NCI-H2196 treated with DMSO at 0.1 percent for 48 hours (cell line): Measurements from ENCODE around the gene OTUD5.
"Not testable (repeated sequence)": the region's sequence is repeated elsewhere in the genome, so short reads cannot be mapped to it uniquely, and the experiment has no call there.

Experiments used
- DNase-seq: peaks from one replicate; lab custom pipeline; 2025; ENCODE audit not compliant: unreplicated experiment; lab: John Stamatoyannopoulos, UW

The OTUD5 gene

GRCh38 chrX:48957477-48957826 is at the start of gene OTUD5:
OTUD5 (minus strand) TSS chrX:48957607; CDS start chrX:48957570, 37 bp downstream.
- DNase-seq: peak; percentile 51

- DNase-seq: no peak
These were observed 46.3 kb upstream of the OTUD5 start for GRCh38 chrX:49003696-49004095.

- peak; percentile 67 for DNase-seq
These were observed 44.9 kb upstream of the OTUD5 start, which contains the start of gene GRIPAP1 for GRCh38 chrX:49002091-49002935. GRIPAP1 (minus strand) TSS chrX:49002264; CDS start chrX:49002229, 35 bp downstream.

- DNase-seq: no peak
These were observed 44.2 kb upstream of the OTUD5 start for GRCh38 chrX:49001521-49002090.

GRCh38 chrX:49000636-49001035 is 43.2 kb upstream of the OTUD5 start:
- no peak for DNase-seq

- DNase-seq: no peak
These were observed 41.6 kb upstream of the OTUD5 start for GRCh38 chrX:48999030-48999429.

- DNase-seq: no peak
These were observed 41.0 kb upstream of the OTUD5 start for GRCh38 chrX:48998391-48998790.

GRCh38 chrX:48997865-48998264 is 40.5 kb upstream of the OTUD5 start:
- DNase-seq: no peak

- no peak for DNase-seq
These were observed 40.0 kb upstream of the OTUD5 start for GRCh38 chrX:48997455-48997854.

GRCh38 chrX:48996969-48997368 is 39.6 kb upstream of the OTUD5 start:
- no peak for DNase-seq

- DNase-seq: no peak
These were observed 34.9 kb upstream of the OTUD5 start for GRCh38 chrX:48992341-48992740.

- no peak for DNase-seq
These were observed 32.1 kb upstream of the OTUD5 start for GRCh38 chrX:48989483-48989882.

- DNase-seq: no peak
These were observed 26.5 kb upstream of the OTUD5 start for GRCh38 chrX:48983896-48984295.

GRCh38 chrX:48983081-48983480 is 25.7 kb upstream of the OTUD5 start:
- DNase-seq: no peak

- no peak for DNase-seq
These were observed 23.8 kb upstream of the OTUD5 start for GRCh38 chrX:48981178-48981577.

- not testable (repeated sequence) for DNase-seq
These were observed 22.9 kb upstream of the OTUD5 start for GRCh38 chrX:48980341-48980740.

- DNase-seq: no peak
These were observed 20.8 kb upstream of the OTUD5 start for GRCh38 chrX:48978226-48978625.

GRCh38 chrX:48976086-48976485 is 18.7 kb upstream of the OTUD5 start:
- DNase-seq: no peak

- DNase-seq: no peak
These were observed 18.1 kb upstream of the OTUD5 start for GRCh38 chrX:48975541-48975940.

- DNase-seq: no peak
These were observed 17.6 kb upstream of the OTUD5 start for GRCh38 chrX:48975041-48975440.

- no peak for DNase-seq
These were observed 17.2 kb upstream of the OTUD5 start for GRCh38 chrX:48974574-48974973.

- DNase-seq: no peak
These were observed 16.6 kb upstream of the OTUD5 start for GRCh38 chrX:48974033-48974432.
